ENCODE data around the gene GSTM1. TPM values are rescaled to one million over a fixed set of nuclear protein-coding genes. Genes with fewer than 3 reads are reported as not detected.

The GSTM1 gene
- total RNA-seq (2014; rRNA removed; shearing (Covaris generic)) = not detected in 2 replicates

GRCh38 chr1:109687641-109688499 lies at the start of gene GSTM1:
TSS of gene GSTM1 (plus strand) at chr1:109687817. CDS start at chr1:109687874, 57 bp downstream.
- no peak for DNase-seq (ENCODE audit: low spot score)

GRCh38 chr1:109639063-109639840 lies 48.4 kb upstream of the GSTM1 start:
- DNase-seq (ENCODE audit: low spot score) = no peak

- DNase-seq (ENCODE audit: low spot score) = no peak
Observed at GRCh38 chr1:109639841-109640184, 47.8 kb upstream of the GSTM1 start.

GRCh38 chr1:109640285-109640865 lies 47.2 kb upstream of the GSTM1 start:
- peak; percentile 62 for DNase-seq (ENCODE audit: low spot score)

- DNase-seq (ENCODE audit: low spot score) = no peak
Observed at GRCh38 chr1:109641078-109641740, 46.4 kb upstream of the GSTM1 start.

GRCh38 chr1:109641861-109642260 lies 45.8 kb upstream of the GSTM1 start:
- no peak for DNase-seq (ENCODE audit: low spot score)

GRCh38 chr1:109642626-109643025 lies 45.0 kb upstream of the GSTM1 start:
- DNase-seq (ENCODE audit: low spot score) = no peak

GRCh38 chr1:109643385-109644230 lies 44.0 kb upstream of the GSTM1 start:
- DNase-seq (ENCODE audit: low spot score) = peak; percentile 63

GRCh38 chr1:109644670-109645069 lies 42.9 kb upstream of the GSTM1 start:
- no peak for DNase-seq (ENCODE audit: low spot score)

- DNase-seq (ENCODE audit: low spot score) = no peak
Observed at GRCh38 chr1:109649491-109649914, 38.1 kb upstream of the GSTM1 start.

GRCh38 chr1:109650609-109651008 lies 37.0 kb upstream of the GSTM1 start:
- DNase-seq (ENCODE audit: low spot score) = no peak

GRCh38 chr1:109652402-109652801 lies 35.2 kb upstream of the GSTM1 start:
- no peak for DNase-seq (ENCODE audit: low spot score)

- DNase-seq (ENCODE audit: low spot score) = no peak
Observed at GRCh38 chr1:109653306-109653705, 34.3 kb upstream of the GSTM1 start.

GRCh38 chr1:109654519-109654918 lies 33.1 kb upstream of the GSTM1 start:
- DNase-seq (ENCODE audit: low spot score) = no peak

- peak; percentile 55 for DNase-seq (ENCODE audit: low spot score)
Observed at GRCh38 chr1:109655615-109656519, 31.8 kb upstream of the GSTM1 start, which contains the start of gene GSTM4. TSS of gene GSTM4 (plus strand) at chr1:109656099. CDS start at chr1:109656390, 291 bp downstream.

GRCh38 chr1:109657395-109657794 lies 30.2 kb upstream of the GSTM1 start:
- no peak for DNase-seq (ENCODE audit: low spot score)

GRCh38 chr1:109657970-109658369 lies 29.6 kb upstream of the GSTM1 start:
- no peak for DNase-seq (ENCODE audit: low spot score)

- DNase-seq (ENCODE audit: low spot score) = no peak
Observed at GRCh38 chr1:109658533-109659042, 29.0 kb upstream of the GSTM1 start.

GRCh38 chr1:109659145-109659544 lies 28.5 kb upstream of the GSTM1 start:
- DNase-seq (ENCODE audit: low spot score) = no peak

Measured in H4 (cell line).